Measurements from ENCODE around the gene IL1RL1.

Gene IL1RL1

DNA sequence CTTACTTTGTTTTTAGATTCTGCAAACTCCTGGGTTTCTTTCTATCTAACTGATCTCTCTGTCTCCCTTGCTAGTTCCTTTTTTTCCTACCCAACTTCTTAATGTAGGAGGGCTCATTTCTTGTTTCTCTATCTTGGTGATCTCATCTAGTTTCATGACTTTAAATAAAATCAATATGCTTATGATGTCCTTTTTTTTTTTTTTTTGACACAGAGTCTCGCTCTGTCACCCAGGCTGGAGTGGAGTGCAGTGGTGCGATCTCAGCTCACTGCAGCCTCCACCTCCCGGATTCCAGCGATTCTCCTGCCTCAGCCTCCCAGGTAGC lies 42.2 kb upstream of the IL1RL1 start:
- no peak overlapping the region for H3K4me3 ChIP-seq (ENCODE audit: low read depth, low read length)
- no peak for DNase-seq (ENCODE audit: low read depth)
- TF ChIP-seq, protein P1, sequence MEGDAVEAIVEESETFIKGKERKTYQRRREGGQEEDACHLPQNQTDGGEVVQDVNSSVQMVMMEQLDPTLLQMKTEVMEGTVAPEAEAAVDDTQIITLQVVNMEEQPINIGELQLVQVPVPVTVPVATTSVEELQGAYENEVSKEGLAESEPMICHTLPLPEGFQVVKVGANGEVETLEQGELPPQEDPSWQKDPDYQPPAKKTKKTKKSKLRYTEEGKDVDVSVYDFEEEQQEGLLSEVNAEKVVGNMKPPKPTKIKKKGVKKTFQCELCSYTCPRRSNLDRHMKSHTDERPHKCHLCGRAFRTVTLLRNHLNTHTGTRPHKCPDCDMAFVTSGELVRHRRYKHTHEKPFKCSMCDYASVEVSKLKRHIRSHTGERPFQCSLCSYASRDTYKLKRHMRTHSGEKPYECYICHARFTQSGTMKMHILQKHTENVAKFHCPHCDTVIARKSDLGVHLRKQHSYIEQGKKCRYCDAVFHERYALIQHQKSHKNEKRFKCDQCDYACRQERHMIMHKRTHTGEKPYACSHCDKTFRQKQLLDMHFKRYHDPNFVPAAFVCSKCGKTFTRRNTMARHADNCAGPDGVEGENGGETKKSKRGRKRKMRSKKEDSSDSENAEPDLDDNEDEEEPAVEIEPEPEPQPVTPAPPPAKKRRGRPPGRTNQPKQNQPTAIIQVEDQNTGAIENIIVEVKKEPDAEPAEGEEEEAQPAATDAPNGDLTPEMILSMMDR (IDR thresholded peaks at IDR 0.05; ENCODE audit: low read depth, low read length, missing control alignments): no peak
- in situ Hi-C loops (cut with HindIII; ENCODE audit: low sequenced_read_pairs): no loop called here

DNA sequence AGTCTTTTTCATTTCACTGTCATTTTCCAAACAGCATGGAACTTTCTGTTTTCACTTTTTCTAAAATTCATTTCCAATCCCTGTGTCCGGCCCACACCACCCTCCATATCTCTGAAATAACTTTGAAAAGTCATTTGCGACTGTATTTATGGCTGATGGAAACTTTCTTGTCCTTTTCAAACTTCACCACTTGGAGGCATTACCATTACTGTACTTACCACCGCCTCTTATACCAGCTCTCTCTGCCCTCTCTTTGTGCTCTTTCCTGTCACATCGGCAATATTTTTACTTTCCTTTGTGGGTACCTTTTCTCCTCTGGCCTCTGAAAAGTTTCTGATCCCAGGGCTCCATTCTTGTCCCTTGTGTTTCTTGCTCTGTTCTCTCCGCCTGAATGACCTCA lies 39.5 kb upstream of the IL1RL1 start:
- in situ Hi-C loops (cut with HindIII; ENCODE audit: low sequenced_read_pairs): no loop called here
- H3K4me3 ChIP-seq (ENCODE audit: low read depth, low read length): no peak overlapping the region
- no peak for DNase-seq (ENCODE audit: low read depth)
- TF ChIP-seq, protein P1 (IDR thresholded peaks at IDR 0.05; ENCODE audit: low read depth, low read length, missing control alignments): no peak

DNA sequence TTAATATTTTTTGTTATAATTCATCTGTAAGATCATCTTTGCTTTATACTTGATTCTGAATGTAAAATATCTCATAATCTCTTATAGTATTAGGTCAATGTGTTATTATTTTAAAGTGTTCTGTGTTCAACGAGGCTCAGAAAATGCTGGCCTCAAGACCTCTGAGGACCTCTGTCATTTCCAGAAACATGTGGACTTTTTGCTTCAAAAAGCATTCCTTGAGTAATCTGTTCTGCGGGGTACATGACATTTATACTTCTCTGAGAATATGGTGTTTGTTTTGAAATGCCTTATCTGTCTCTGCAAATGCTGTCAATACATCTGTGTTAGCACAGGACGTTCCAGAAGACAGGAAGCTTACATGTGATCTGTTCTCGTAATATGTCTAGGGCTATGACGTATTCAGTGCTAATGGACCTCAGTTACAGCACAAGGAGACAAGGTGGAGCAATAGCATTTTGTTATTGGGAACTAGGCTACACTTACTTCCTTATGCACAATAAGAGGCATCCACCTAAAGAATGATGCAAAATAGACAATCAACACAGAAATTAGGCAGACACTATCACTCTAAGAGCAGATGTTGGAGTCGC lies 37.6 kb upstream of the IL1RL1 start:
- H3K4me3 ChIP-seq (ENCODE audit: low read depth, low read length): no peak overlapping the region
- no peak for DNase-seq (ENCODE audit: low read depth)
- in situ Hi-C loops (cut with HindIII; ENCODE audit: low sequenced_read_pairs): no loop called here

DNA sequence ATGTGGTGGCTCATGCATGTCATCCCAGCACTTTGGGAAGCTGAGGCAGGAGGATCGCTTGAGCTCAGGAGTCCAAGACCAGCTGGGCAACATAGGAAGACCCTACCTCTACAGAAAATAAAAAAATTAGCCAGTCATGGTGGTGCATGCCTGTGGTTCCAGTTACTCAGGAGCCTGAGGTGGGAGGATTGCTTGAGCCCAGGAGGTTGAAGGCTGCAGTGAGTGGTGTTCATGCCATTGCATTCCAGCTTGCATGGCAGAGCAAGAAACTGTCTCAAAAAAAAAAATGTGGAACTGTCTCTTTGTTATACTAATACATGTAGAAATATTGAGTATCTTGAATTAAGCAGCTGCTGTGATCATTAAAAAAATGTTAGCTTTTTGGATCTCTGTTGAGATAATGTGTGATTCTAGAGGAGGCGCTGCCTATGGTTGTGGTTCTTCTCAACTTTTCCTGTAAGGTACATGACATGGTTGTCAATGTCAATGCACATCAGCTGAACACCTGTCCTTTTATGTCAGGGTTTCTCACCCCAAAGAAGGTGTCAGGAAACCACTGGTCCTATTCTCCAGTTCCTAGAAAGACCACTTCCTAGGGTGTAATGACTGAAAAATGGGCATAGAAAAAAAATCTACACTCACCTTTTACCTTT lies 34.7 kb upstream of the IL1RL1 start:
- in situ Hi-C loops (cut with HindIII; ENCODE audit: low sequenced_read_pairs): no loop called here
- no peak overlapping the region for H3K4me3 ChIP-seq (ENCODE audit: low read depth, low read length)
- TF ChIP-seq, protein P1 (IDR thresholded peaks at IDR 0.05; ENCODE audit: low read depth, low read length, missing control alignments): no peak
- no peak for DNase-seq (ENCODE audit: low read depth)

More for the DNA sequence above, 37.6 kb upstream of the IL1RL1 start:
- TF ChIP-seq, protein P1 (IDR thresholded peaks at IDR 0.05; ENCODE audit: low read depth, low read length, missing control alignments): no peak

DNA sequence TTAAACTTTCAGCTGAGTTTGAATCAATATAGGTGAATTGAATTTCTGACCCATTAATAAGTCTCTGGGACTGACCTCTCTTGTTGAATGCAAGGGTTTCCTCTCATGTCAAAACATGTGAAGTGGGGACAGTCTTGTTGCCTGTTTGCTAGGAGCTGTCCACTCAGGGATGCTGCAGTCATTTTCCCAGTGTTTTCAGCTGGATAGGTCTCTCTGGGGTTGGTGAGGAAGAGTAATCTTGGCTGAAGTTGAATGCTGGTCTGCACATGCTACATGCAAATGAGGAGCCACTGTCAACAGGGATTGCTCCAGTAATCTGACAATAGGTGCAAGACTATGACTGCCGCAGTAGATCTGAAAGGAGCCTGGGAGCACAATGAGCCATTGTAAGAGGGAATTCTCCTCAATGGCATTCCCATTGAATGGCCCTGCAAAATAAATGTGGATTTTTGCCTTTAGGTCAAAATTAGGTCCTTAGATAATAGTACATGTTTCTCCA lies 34.1 kb upstream of the IL1RL1 start:
- no peak for DNase-seq (ENCODE audit: low read depth)
- in situ Hi-C loops (cut with HindIII; ENCODE audit: low sequenced_read_pairs): no loop called here
- H3K4me3 ChIP-seq (ENCODE audit: low read depth, low read length): no peak overlapping the region
- TF ChIP-seq, protein P1 (IDR thresholded peaks at IDR 0.05; ENCODE audit: low read depth, low read length, missing control alignments): no peak

DNA sequence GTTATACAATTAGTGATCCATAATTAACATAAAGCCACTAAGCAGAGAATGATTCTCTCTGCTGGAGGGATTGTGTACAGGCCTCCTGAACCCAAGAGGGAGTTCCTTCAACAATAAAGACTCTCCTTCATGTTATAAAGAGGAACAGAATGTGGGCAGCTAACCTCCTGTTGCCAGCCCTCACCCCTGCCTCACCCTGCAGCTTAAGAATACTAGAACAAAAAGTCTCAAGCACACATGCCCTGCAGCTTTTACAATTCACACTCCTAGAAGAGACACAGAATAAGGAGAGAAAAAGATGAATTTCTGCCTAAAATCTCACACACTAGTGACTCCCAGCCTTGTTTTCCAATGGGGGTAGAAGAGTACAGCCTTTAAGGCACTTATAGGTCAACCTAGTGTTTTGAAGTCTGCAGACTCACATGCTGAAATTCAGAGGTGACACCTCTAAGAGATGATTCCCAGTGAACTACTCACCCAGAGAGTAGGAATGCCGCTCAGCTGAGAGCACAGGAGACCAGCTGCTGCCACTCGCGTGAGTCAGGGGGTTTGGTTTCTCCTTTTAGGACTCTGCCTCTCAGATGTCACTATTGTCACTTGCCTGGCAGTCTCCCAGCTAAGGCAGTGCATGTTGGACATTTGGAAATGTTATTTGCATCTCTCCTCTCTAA lies 32.5 kb upstream of the IL1RL1 start:
- TF ChIP-seq, protein P1 (IDR thresholded peaks at IDR 0.05; ENCODE audit: low read depth, low read length, missing control alignments): no peak
- H3K4me3 ChIP-seq (ENCODE audit: low read depth, low read length): no peak overlapping the region
- no peak for DNase-seq (ENCODE audit: low read depth)
- in situ Hi-C loops (cut with HindIII; ENCODE audit: low sequenced_read_pairs): no loop called here

Measured in astrocyte of the cerebellum (primary cell).